Peyer's patch (tissue), 4 donors: Measurements from ENCODE around the gene CRACDL.

Experiments
- CTCF ChIP-seq, 6 experiments: fragments of 450-650 bp in 4 of 6; fragments of 200-600 bp in 2 of 6; sonication (generic) in 1 of 6; IDR thresholded peaks; one replicate each; pipeline ENCODE4 v1.5.1; 2017 to 2019; ENCODE audit warnings: antibody characterized with exemption in 6 of 6, mild to moderate bottlenecking in 3 of 6, moderate library complexity in 1 of 6
- POLR2A ChIP-seq, 2 donors: fragments of 450-650 bp; IDR thresholded peaks; one replicate each; pipeline ENCODE4 v1.5.1; 2017; ENCODE audit warnings: antibody characterized with exemption in 2 of 2, mild to moderate bottlenecking in 2 of 2, moderate library complexity in 2 of 2

- TF ChIP-seq CTCF (IDR thresholded peaks at IDR 0.05) = no peak
- no peak for TF ChIP-seq POLR2A (IDR thresholded peaks at IDR 0.05)
Measured at GRCh38 chr2:98932778-98933343, 3.2 kb downstream of the CRACDL start.
